ENCODE results near the gene ATF7IP. TPM values are rescaled to one million over a fixed set of nuclear protein-coding genes. Genes with fewer than 3 reads are reported as not detected.

ATF7IP gene
- total RNA-seq, 1 donor, result 48.1 TPM

GRCh38 chr12:14430394-14430986, 65.0 kb downstream of the ATF7IP start:
- no peak overlapping the region for H3K4me3 ChIP-seq (ENCODE audit: low read depth, low read length)
- TF ChIP-seq CTCF (IDR thresholded peaks at IDR 0.05; ENCODE audit: insufficient read depth, low read length), result no peak
- DNase-seq (ENCODE audit: low read depth), result no peak

- no peak for TF ChIP-seq CTCF (IDR thresholded peaks at IDR 0.05; ENCODE audit: insufficient read depth, low read length)
- no peak overlapping the region for H3K4me3 ChIP-seq (ENCODE audit: low read depth, low read length)
- DNase-seq (ENCODE audit: low read depth), result no peak
These were observed 66.5 kb downstream of the ATF7IP start for GRCh38 chr12:14431975-14432374.

- H3K4me3 ChIP-seq (ENCODE audit: low read depth, low read length), result no peak overlapping the region
- no peak for TF ChIP-seq CTCF (IDR thresholded peaks at IDR 0.05; ENCODE audit: insufficient read depth, low read length)
- no peak for DNase-seq (ENCODE audit: low read depth)
These were observed 70.1 kb downstream of the ATF7IP start for GRCh38 chr12:14435627-14436026.

- TF ChIP-seq CTCF (IDR thresholded peaks at IDR 0.05; ENCODE audit: insufficient read depth, low read length), result peak; percentile 1
- H3K4me3 ChIP-seq (ENCODE audit: low read depth, low read length), result no peak overlapping the region
- DNase-seq (ENCODE audit: low read depth), result peak; percentile 6
These were observed 76.9 kb downstream of the ATF7IP start for GRCh38 chr12:14442221-14442881.

GRCh38 chr12:14443531-14443930, 78.0 kb downstream of the ATF7IP start:
- no peak overlapping the region for H3K4me3 ChIP-seq (ENCODE audit: low read depth, low read length)
- no peak for TF ChIP-seq CTCF (IDR thresholded peaks at IDR 0.05; ENCODE audit: insufficient read depth, low read length)
- DNase-seq (ENCODE audit: low read depth), result peak; percentile 31

GRCh38 chr12:14450479-14450878, 85.0 kb downstream of the ATF7IP start:
- TF ChIP-seq CTCF (IDR thresholded peaks at IDR 0.05; ENCODE audit: insufficient read depth, low read length), result no peak
- no peak for DNase-seq (ENCODE audit: low read depth)
- no peak overlapping the region for H3K4me3 ChIP-seq (ENCODE audit: low read depth, low read length)
